K562 (cell line): Measurements from ENCODE around the gene MAST1. TPM values are rescaled to one million over a fixed set of nuclear protein-coding genes. Genes with fewer than 3 reads are reported as not detected.

ENCODE experiments used
- ADNP ChIP-seq: fragments of 200-800 bp; sonication (Bioruptor generic); IDR thresholded peaks from 2 replicates; pipeline ENCODE4 v1.6.1; 2016; ENCODE audit warnings: missing genetic modification characterization, missing compliant biosample characterization
- CHAMP1 ChIP-seq: fragments of 450-650 bp; IDR thresholded peaks from 2 replicates; pipeline ENCODE4 v1.6.1; 2016; ENCODE audit warnings: mild to moderate bottlenecking
- CHCHD3 ChIP-seq: fragments of 250-450 bp; sonication (Bioruptor Pico); IDR thresholded peaks from 2 replicates; pipeline ENCODE4 v2.1.2; 2022; ENCODE audit warnings: mild to moderate bottlenecking
- E2F1 ChIP-seq: sonication (generic); formaldehyde crosslinking; IDR thresholded peaks from 2 replicates; pipeline ENCODE4 v1.8.1; 2023; ENCODE audit warnings: mild to moderate bottlenecking, missing genetic modification reagents, moderate library complexity
- ELF1 ChIP-seq: fragments of 200-800 bp; sonication (Bioruptor generic); IDR thresholded peaks from 2 replicates; pipeline ENCODE4 v1.6.1; 2016; ENCODE audit warnings: missing genetic modification characterization, missing compliant biosample characterization
- GABPB2 ChIP-seq: fragments of 250-450 bp; sonication (Bioruptor Pico); conservative IDR thresholded peaks from 2 replicates; pipeline ENCODE4 v1.5.1; 2021; ENCODE audit warnings: mild to moderate bottlenecking
- IRF2 ChIP-seq: sonication (generic); formaldehyde crosslinking; IDR thresholded peaks from 2 replicates; pipeline ENCODE4 v1.8.1; 2022; ENCODE audit warnings: mild to moderate bottlenecking, missing genetic modification reagents
- KLF13 ChIP-seq: fragments of 450-650 bp; IDR thresholded peaks from 2 replicates; pipeline ENCODE4 v1.6.1; 2016; ENCODE audit warnings: missing genetic modification characterization, low read depth, mild to moderate bottlenecking, missing compliant biosample characterization, moderate library complexity, borderline replicate concordance
- NCOA2 ChIP-seq, 2 experiments: fragments of 450-650 bp; IDR thresholded peaks; 2 replicates each; pipeline ENCODE4 v1.6.1; 2018; ENCODE audit warnings: mild to moderate bottlenecking in 2 of 2, moderate library complexity in 1 of 2; ENCODE audit not compliant: partially characterized antibody in 2 of 2
- NUFIP1 ChIP-seq: fragments of 450-650 bp; IDR thresholded peaks from 2 replicates; pipeline ENCODE4 v1.6.1; 2018; ENCODE audit not compliant: partially characterized antibody
- POLR3A ChIP-seq: IDR thresholded peaks from 2 replicates; pipeline ENCODE4 v1.6.1; 2011; ENCODE audit warnings: borderline replicate concordance, mild to moderate bottlenecking, moderate library complexity; ENCODE audit not compliant: insufficient read length, insufficient read depth; ENCODE audit errors: extremely low read depth
- RBM17 ChIP-seq: fragments of 200-400 bp; formaldehyde crosslinking; IDR thresholded peaks from 2 replicates; pipeline ENCODE4 v1.6.1; 2017; ENCODE audit warnings: low read depth, mild to moderate bottlenecking, low read length, borderline replicate concordance
- TEAD4 ChIP-seq, 2 experiments: sonication (generic) in 1 of 2; formaldehyde crosslinking in 1 of 2; IDR thresholded peaks; 2 replicates each; pipeline versions ENCODE4 v1.6.1 to v1.8.0; 2012 to 2022; ENCODE audit warnings: borderline replicate concordance in 1 of 2, inconsistent platforms in 1 of 2, low read length in 1 of 2, mild to moderate bottlenecking in 1 of 2, missing genetic modification reagents in 1 of 2
- ZBTB8A ChIP-seq: fragments of 450-650 bp; IDR thresholded peaks from 2 replicates; pipeline ENCODE4 v1.6.1; 2018; ENCODE audit warnings: mild to moderate bottlenecking, moderate library complexity; ENCODE audit not compliant: partially characterized antibody
- ZKSCAN1 ChIP-seq: fragments of 150-350 bp; IDR thresholded peaks from 2 replicates; pipeline ENCODE4 v1.6.1; 2016; ENCODE audit warnings: low read depth, low read length
- ZNF253 ChIP-seq: fragments of 250-450 bp; sonication (Bioruptor Pico); conservative IDR thresholded peaks from 2 replicates; pipeline ENCODE4 v1.6.1; 2021; ENCODE audit warnings: mild to moderate bottlenecking
- ZNF780A ChIP-seq: fragments of 250-450 bp; sonication (Bioruptor Pico); IDR thresholded peaks from 2 replicates; pipeline ENCODE4 v1.5.0; 2021; ENCODE audit warnings: mild to moderate bottlenecking
- polyA plus RNA-seq, 8 experiments: library from polyadenylated mRNA; depleted of rRNA in 4 of 8; stranded (reverse) in 5 of 8; unstranded in 3 of 8; fragments of >200 nt; fragmentation: Nextera tagmentation in 2 of 8; fragmentation: Illumina TruSeq in 1 of 8; extraction: Ambion mirVana in 2 of 8; extraction: Trizol in 1 of 8; gene quantifications; 2 replicates each; pipeline versions ENCODE4 v1.2.1 to v1.2.3, GENCODE V29; 2011 to 2014; ENCODE audit warnings: inconsistent platforms in 1 of 8, missing spikeins in 1 of 8
- total RNA-seq, 7 experiments: library from RNA; depleted of rRNA in 6 of 7; stranded (reverse); fragments of >200 nt in 6 of 7; fragmentation: Illumina TruSeq in 2 of 7; extraction: Trizol in 2 of 7; gene quantifications; 2 replicates each; pipeline versions ENCODE4 v1.2.1 to v1.2.3, GENCODE V29; 2011 to 2021; ENCODE audit warnings: low replicate concordance in 1 of 7
- TF ChIP-seq, protein P1 (sequence below): fragments of 450-650 bp; formaldehyde crosslinking; IDR thresholded peaks from 2 replicates; pipeline ENCODE4 v1.4.0; 2022; ENCODE audit warnings: missing genetic modification characterization
- TF ChIP-seq, protein P2 (sequence below): fragments of 450-650 bp; IDR thresholded peaks from one replicate; pipeline ENCODE4 v1.6.1; 2018; ENCODE audit warnings: mild to moderate bottlenecking, moderate library complexity; ENCODE audit not compliant: partially characterized antibody

Gene MAST1
- total and polyA plus RNA-seq, 9 of the 15 experiments (the other 6 are each of a cell fraction or from before 2014, with no cell fraction given), result 0.48 to 10.3 (median 3.9) TPM

- TF ChIP-seq CHAMP1 (no peak), IRF2 (CRISPR knock-in tag) (no peak), ZNF780A (CRISPR knock-in tag) (no peak), ELF1 (tag) (peak; percentile 69), GABPB2 (CRISPR knock-in tag) (no peak), CHCHD3 (CRISPR knock-in tag) (no peak), ZKSCAN1 (no peak), NCOA2 (IDR thresholded peaks at IDR 0.05; ENCODE audit: partially characterized antibody in 2 of 2) (no peak), E2F1 (CRISPR knock-in tag) (peak; percentile 86), ADNP (tag) (no peak), RBM17 (no peak), TEAD4 (IDR thresholded peaks at IDR 0.05; ENCODE audit: low read length) (no peak), TEAD4 (CRISPR knock-in tag; IDR thresholded peaks at IDR 0.05; ENCODE audit: borderline replicate concordance) (peak; percentile 77; the same call in 1 of the 2 replicates), ZNF253 (CRISPR knock-in tag) (no peak), ZBTB8A (no peak), NUFIP1 (no peak), KLF13 (tag) (0 out of 2 replicates have a peak, but pooled peaks have one; percentile 46), POLR3A (no peak)
- TF ChIP-seq, protein P1, sequence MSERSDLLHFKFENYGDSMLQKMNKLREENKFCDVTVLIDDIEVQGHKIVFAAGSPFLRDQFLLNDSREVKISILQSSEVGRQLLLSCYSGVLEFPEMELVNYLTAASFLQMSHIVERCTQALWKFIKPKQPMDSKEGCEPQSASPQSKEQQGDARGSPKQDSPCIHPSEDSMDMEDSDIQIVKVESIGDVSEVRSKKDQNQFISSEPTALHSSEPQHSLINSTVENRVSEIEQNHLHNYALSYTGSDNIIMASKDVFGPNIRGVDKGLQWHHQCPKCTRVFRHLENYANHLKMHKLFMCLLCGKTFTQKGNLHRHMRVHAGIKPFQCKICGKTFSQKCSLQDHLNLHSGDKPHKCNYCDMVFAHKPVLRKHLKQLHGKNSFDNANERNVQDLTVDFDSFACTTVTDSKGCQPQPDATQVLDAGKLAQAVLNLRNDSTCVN (CRISPR knock-in tag), result no peak
- TF ChIP-seq, protein P2, sequence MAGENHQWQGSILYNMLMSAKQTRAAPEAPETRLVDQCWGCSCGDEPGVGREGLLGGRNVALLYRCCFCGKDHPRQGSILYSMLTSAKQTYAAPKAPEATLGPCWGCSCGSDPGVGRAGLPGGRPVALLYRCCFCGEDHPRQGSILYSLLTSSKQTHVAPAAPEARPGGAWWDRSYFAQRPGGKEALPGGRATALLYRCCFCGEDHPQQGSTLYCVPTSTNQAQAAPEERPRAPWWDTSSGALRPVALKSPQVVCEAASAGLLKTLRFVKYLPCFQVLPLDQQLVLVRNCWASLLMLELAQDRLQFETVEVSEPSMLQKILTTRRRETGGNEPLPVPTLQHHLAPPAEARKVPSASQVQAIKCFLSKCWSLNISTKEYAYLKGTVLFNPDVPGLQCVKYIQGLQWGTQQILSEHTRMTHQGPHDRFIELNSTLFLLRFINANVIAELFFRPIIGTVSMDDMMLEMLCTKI, result no peak
These were observed 52.7 kb downstream of the MAST1 start, which contains the start of gene GCDH (continued) for GRCh38 chr19:12890787-12891552.
